HepG2 (cell line): Measurements from ENCODE around the gene GNG10. TPM values are rescaled to one million over a fixed set of nuclear protein-coding genes. Genes with fewer than 3 reads are reported as not detected.

Experiments used
- ATAC-seq: fragments of 200-7000 bp; cut with Tn5 transposase; 3 replicates; pipeline ENCODE4 v1.9.1; 2020; ENCODE audit warnings: mild to moderate bottlenecking, moderate library complexity
- BruUV-seq: library from RNA; stranded (reverse); fragments of 400-500 nt; replicated peaks from 2 replicates; lab custom pipeline; 2021; lab: Mats Ljungman, UMichigan
- CTCF ChIA-PET: fragments of 300-600 bp; formaldehyde crosslinking; extraction: SDS; loops from one replicate; lab custom pipeline; 2021; ENCODE audit warnings: low total read pairs, inconsistent platforms, low intra/inter-chr PET ratio; lab: Yijun Ruan, JAX
- POLR2A ChIA-PET: fragments of 350-600 bp; sonication (Branson Sonifier 250); formaldehyde crosslinking; loops from one replicate; lab custom pipeline; 2020; ENCODE audit warnings: antibody characterized with exemption, inconsistent platforms; lab: Yijun Ruan, JAX
- DNase-seq: peaks from one replicate; pipeline ENCODE4 v3.0.0-alpha.2; 2015; ENCODE audit warnings: low spot score
- FAIRE-seq: peaks from 3 replicates; lab custom pipeline; 2011; peaks lifted over from hg19 to GRCh38; lab: Jason Lieb, UNC
- H2AFZ ChIP-seq: one replicate; pipeline ENCODE4 v1.6.1; 2011; ENCODE audit warnings: low read length, inconsistent platforms
- H3K27ac ChIP-seq: fragments of 300-600 bp; 3 replicates; pipeline ENCODE4 v1.8.0; 2011; ENCODE audit warnings: mixed run types, mild to moderate bottlenecking, mixed read lengths, low read length, inconsistent platforms; ENCODE audit not compliant: insufficient read depth; ENCODE audit errors: extremely low read length
- H3K27me3 ChIP-seq, 2 experiments: fragments of 200-600 bp in 1 of 2; 2 replicates in 1 of 2; 3 replicates in 1 of 2; pipeline versions ENCODE4 v1.6.0 to v1.8.0; 2011; ENCODE audit warnings: low read length in 2 of 2, mild to moderate bottlenecking in 2 of 2, moderate library complexity in 2 of 2, inconsistent platforms in 1 of 2; ENCODE audit not compliant: insufficient read depth in 2 of 2, control insufficient read depth in 1 of 2
- H3K36me3 ChIP-seq, 2 experiments: fragments of 200-600 bp in 1 of 2; replicated peaks in 1 of 2; 2 replicates in 1 of 2; 3 replicates in 1 of 2; pipeline versions ENCODE4 v1.5.1 to v1.8.0; 2011; ENCODE audit warnings: low read length in 2 of 2, inconsistent platforms in 1 of 2; ENCODE audit not compliant: insufficient read depth in 2 of 2, control insufficient read depth in 1 of 2
- H3K4me1 ChIP-seq: 2 replicates; pipeline ENCODE4 v1.5.1; 2012; ENCODE audit warnings: low read length, inconsistent platforms; ENCODE audit not compliant: insufficient read depth
- H3K4me2 ChIP-seq: 2 replicates; pipeline ENCODE4 v1.6.0; 2011; ENCODE audit warnings: low read depth, low read length, inconsistent platforms
- H3K4me3 ChIP-seq, 3 experiments: fragments of 200-600 bp in 1 of 3; sonication (generic), shearing (Covaris generic) in 1 of 3; replicated peaks in 1 of 3; 2 replicates each; pipeline ENCODE4 v1.5.1; 2011 to 2016; ENCODE audit warnings: low read length in 3 of 3, inconsistent platforms in 2 of 3, low read depth in 2 of 3, mild to moderate bottlenecking in 2 of 3, control low read depth in 1 of 3, mixed read lengths in 1 of 3; ENCODE audit not compliant: insufficient read depth in 1 of 3
- H3K79me2 ChIP-seq: one replicate; pipeline ENCODE4 v1.6.1; 2011; ENCODE audit warnings: low read length, inconsistent platforms; ENCODE audit not compliant: insufficient read depth
- H3K9ac ChIP-seq: 2 replicates; pipeline ENCODE4 v1.6.0; 2011; ENCODE audit warnings: mild to moderate bottlenecking, low read depth, low read length, inconsistent platforms; ENCODE audit not compliant: insufficient read depth
- H3K9me3 ChIP-seq: 2 replicates; pipeline ENCODE4 v1.5.1; 2012; ENCODE audit warnings: mild to moderate bottlenecking, low read length
- H4K20me1 ChIP-seq: 2 replicates; pipeline ENCODE4 v1.6.0; 2011; ENCODE audit warnings: inconsistent platforms, mild to moderate bottlenecking, low read length, moderate library complexity; ENCODE audit not compliant: insufficient read depth
- ARID3A ChIP-seq: IDR thresholded peaks from 2 replicates; pipeline ENCODE4 v1.6.1; 2012; ENCODE audit warnings: low read depth, low read length, improper control_type of control experiment
- ARID5B ChIP-seq: IDR thresholded peaks from 2 replicates; pipeline ENCODE4 v1.4.0; 2020; ENCODE audit warnings: mild to moderate bottlenecking, missing genetic modification reagents
- ATF3 ChIP-seq: sonication (generic); formaldehyde crosslinking; IDR thresholded peaks from 2 replicates; pipeline ENCODE4 v1.4.0; 2020; ENCODE audit warnings: missing genetic modification reagents
- BCL6 ChIP-seq: IDR thresholded peaks from 2 replicates; pipeline ENCODE4 v1.6.1; 2016; ENCODE audit warnings: missing genetic modification reagents, missing compliant biosample characterization
- EP300 ChIP-seq, 3 experiments: sonication (generic) in 1 of 3; formaldehyde crosslinking in 1 of 3; IDR thresholded peaks; 2 replicates each; pipeline versions ENCODE4 v1.5.1 to v1.6.1; 2011 to 2020; ENCODE audit warnings: low read depth in 2 of 3, low read length in 2 of 3, borderline replicate concordance in 1 of 3, improper control_type of control experiment in 1 of 3, mild to moderate bottlenecking in 1 of 3, missing genetic modification reagents in 1 of 3, moderate library complexity in 1 of 3
- FOSL1 ChIP-seq: sonication (generic); formaldehyde crosslinking; IDR thresholded peaks from 2 replicates; pipeline ENCODE4 v1.9.0; 2021; ENCODE audit warnings: missing genetic modification reagents, borderline replicate concordance
- FOSL2 ChIP-seq: sonication (generic); formaldehyde crosslinking; IDR thresholded peaks from 2 replicates; pipeline ENCODE4 v1.4.0; 2020; ENCODE audit warnings: missing genetic modification reagents
- GATAD2A ChIP-seq: IDR thresholded peaks from 2 replicates; pipeline ENCODE4 v1.6.1; 2016
- GFI1 ChIP-seq: sonication (generic); formaldehyde crosslinking; IDR thresholded peaks from 2 replicates; pipeline ENCODE4 v1.5.0; 2020; ENCODE audit warnings: missing genetic modification reagents, mild to moderate bottlenecking, borderline replicate concordance
- KDM1A ChIP-seq: IDR thresholded peaks from 2 replicates; pipeline ENCODE4 v1.6.1; 2016; ENCODE audit warnings: missing compliant biosample characterization
- NCOA2 ChIP-seq: sonication (generic); formaldehyde crosslinking; IDR thresholded peaks from 2 replicates; pipeline ENCODE4 v1.8.0; 2022; ENCODE audit warnings: inconsistent platforms
- NFYB ChIP-seq: sonication (generic); formaldehyde crosslinking; IDR thresholded peaks from 2 replicates; pipeline ENCODE4 v1.4.0; 2020; ENCODE audit warnings: missing genetic modification reagents
- RAD21 ChIP-seq: fragments of 450-650 bp; formaldehyde crosslinking; IDR thresholded peaks from 2 replicates; pipeline ENCODE4 v1.5.0; 2020; ENCODE audit warnings: mild to moderate bottlenecking
- SMC3 ChIP-seq: IDR thresholded peaks from 2 replicates; pipeline ENCODE4 v1.6.1; 2011; ENCODE audit warnings: low read length, improper control_type of control experiment
- TCF7 ChIP-seq: sonication (generic); IDR thresholded peaks from 2 replicates; pipeline ENCODE4 v1.6.1; 2016; ENCODE audit warnings: antibody characterized with exemption, low read depth
- ZNF414 ChIP-seq: sonication (generic); formaldehyde crosslinking; IDR thresholded peaks from 2 replicates; pipeline ENCODE4 v1.5.0; 2020; ENCODE audit warnings: missing genetic modification reagents
- ZNF556 ChIP-seq: sonication (generic); formaldehyde crosslinking; IDR thresholded peaks from 2 replicates; pipeline ENCODE4 v1.4.0; 2020; ENCODE audit warnings: mild to moderate bottlenecking, missing genetic modification reagents, borderline replicate concordance
- ZNF589 ChIP-seq: sonication (generic); formaldehyde crosslinking; conservative IDR thresholded peaks from 2 replicates; pipeline ENCODE4 v1.8.0; 2022; ENCODE audit warnings: mild to moderate bottlenecking, moderate library complexity, missing genetic modification reagents
- ZSCAN30 ChIP-seq: sonication (generic); formaldehyde crosslinking; IDR thresholded peaks from 2 replicates; pipeline ENCODE4 v1.5.0; 2020; ENCODE audit warnings: mild to moderate bottlenecking, missing genetic modification reagents
- WGBS: methylation state at CpG from one replicate; pipeline ENCODE4 v1.1.6; 2017; ENCODE audit warnings: low lambda C conversion rate; 5-methylcytosine and 5-hydroxymethylcytosine counted together
- in situ Hi-C: cut with HindIII; loops from 2 replicates; pipeline ENCODE4 v1.10.0; 2017; ENCODE audit warnings: low pct_unique_long_range_greater_than_20kb; ENCODE audit not compliant: extremely low pct_ligation_motif_present
- intact Hi-C: fragments of 100-400 bp; cut with micrococcal nuclease; formaldehyde crosslinking; loops from one replicate; pipeline ENCODE4 v1.10.0; 2022; ENCODE audit not compliant: unreplicated experiment
- polyA plus RNA-seq, 8 experiments: library from polyadenylated mRNA; depleted of rRNA in 3 of 8; stranded (reverse) in 7 of 8; unstranded in 1 of 8; fragments of >200 nt; fragmentation: Illumina TruSeq in 4 of 8; extraction: Trizol in 4 of 8; gene quantifications; 2 replicates each; pipeline versions ENCODE4 v1.2.1 to v1.2.3, GENCODE V29; 2011 to 2016; ENCODE audit warnings: low read depth in 4 of 8, missing spikeins in 1 of 8, mixed read lengths in 1 of 8; ENCODE audit not compliant: insufficient read depth in 1 of 8
- total RNA-seq, 5 experiments: library from RNA; depleted of rRNA; stranded (reverse); fragments of >200 nt; fragmentation: Illumina TruSeq; extraction: Trizol; gene quantifications; 2 replicates each; pipeline ENCODE4 v1.2.3, GENCODE V29; 2016; ENCODE audit warnings: low read depth in 1 of 5

The GNG10 gene
- total and polyA plus RNA-seq, 2 of the 13 experiments (the other 11 are each of a cell fraction or from before 2014, with no cell fraction given): 29.8 to 32.4 TPM

- no peaks in the 10 kb centered on the region for H3K27me3 ChIP-seq
- FAIRE-seq: no peak
- CTCF ChIA-PET: interaction anchor here (0.9 to 2.1 kb wide), 2 partner anchors 25 kb away, joined by 3 to 27 read pairs; no protein-coding TSS in a partner anchor
- no peak for TF ChIP-seq ZSCAN30
- peak; percentile 80 for TF ChIP-seq GFI1 (CRISPR knock-in tag)
- peak; percentile 38; the same call in 1 of the 2 replicates for TF ChIP-seq TCF7
- TF ChIP-seq GATAD2A: peak; percentile 33; the same call in 1 of the 2 replicates
- peak; percentile 57; the same call in 1 of the 2 replicates for TF ChIP-seq ARID3A
- TF ChIP-seq EP300 (IDR thresholded peaks at IDR 0.05; ENCODE audit: low read depth in 2 of 2, low read length in 2 of 2): 0 out of 4 replicates have a peak, but pooled peaks of 1 of the 2 experiments have one; percentile 12
- no peak for TF ChIP-seq EP300 (CRISPR knock-in tag; IDR thresholded peaks at IDR 0.05; ENCODE audit: borderline replicate concordance)
- no peak for TF ChIP-seq RAD21 (CRISPR knock-in tag)
- 0 out of 2 replicates have a peak, but pooled peaks have one; percentile 13 for TF ChIP-seq BCL6
- TF ChIP-seq NCOA2: 0 out of 2 replicates have a peak, but pooled peaks have one; percentile 30
- TF ChIP-seq ZNF556: no peak
- no peak for TF ChIP-seq NFYB (CRISPR knock-in tag)
- peak; percentile 33; the same call in 1 of the 2 replicates for TF ChIP-seq KDM1A (CRISPR knock-in tag)
- TF ChIP-seq ZNF414: no peak
- TF ChIP-seq SMC3: peak; percentile 4; the same call in 1 of the 2 replicates
- TF ChIP-seq ARID5B (CRISPR knock-in tag): peak; percentile 68
- TF ChIP-seq ZNF589 (CRISPR knock-in tag): no peak
- TF ChIP-seq FOSL2 (CRISPR knock-in tag): peak; percentile 98
- TF ChIP-seq FOSL1 (CRISPR knock-in tag): peak; percentile 54; the same call in 1 of the 2 replicates
- peak; percentile 70 for TF ChIP-seq ATF3
Measured at GRCh38 chr9:111622626-111623025, 38.8 kb upstream of the GNG10 start.

More at GRCh38 chr9:111622626-111623025, 38.8 kb upstream of the GNG10 start:
- intact Hi-C loops: no loop called here
- Histone ChIP-seq H2AFZ (no peak overlapping the region), H3K4me3 (no peak overlapping the region), H3K79me2 (no peaks in the 10 kb centered on the region), H3K9me3 (no peaks in the 10 kb centered on the region), H3K4me1 (peaks cover 11% of the 10 kb centered on the region), H3K36me3 (no peaks in the 10 kb centered on the region), H3K27ac (no peak overlapping the region), H3K9ac (no peak overlapping the region), H4K20me1 (no peaks in the 10 kb centered on the region), H3K4me2 (no peak overlapping the region)
- POLR2A ChIA-PET: interaction anchor here (0.7 kb wide), 1 partner anchor 24 kb away, joined by 3 read pairs; no protein-coding TSS in a partner anchor
- ATAC-seq: peak; percentile 36
- peak; percentile 68 for DNase-seq
- no TSS peak for BruUV-seq
- in situ Hi-C loops: no loop called here
- WGBS: 15% methylated on average over 3 of the region's 3 CpGs
